Measurements from ENCODE around the gene GATAD2A. TPM values are rescaled to one million over a fixed set of nuclear protein-coding genes. Genes with fewer than 3 reads are reported as not detected.

Gene GATAD2A
- total and polyA plus RNA-seq, 9 of the 15 experiments (the other 6 are each of a cell fraction or from before 2014, with no cell fraction given) = 2.4 to 226 (median 44.2) TPM

DNA sequence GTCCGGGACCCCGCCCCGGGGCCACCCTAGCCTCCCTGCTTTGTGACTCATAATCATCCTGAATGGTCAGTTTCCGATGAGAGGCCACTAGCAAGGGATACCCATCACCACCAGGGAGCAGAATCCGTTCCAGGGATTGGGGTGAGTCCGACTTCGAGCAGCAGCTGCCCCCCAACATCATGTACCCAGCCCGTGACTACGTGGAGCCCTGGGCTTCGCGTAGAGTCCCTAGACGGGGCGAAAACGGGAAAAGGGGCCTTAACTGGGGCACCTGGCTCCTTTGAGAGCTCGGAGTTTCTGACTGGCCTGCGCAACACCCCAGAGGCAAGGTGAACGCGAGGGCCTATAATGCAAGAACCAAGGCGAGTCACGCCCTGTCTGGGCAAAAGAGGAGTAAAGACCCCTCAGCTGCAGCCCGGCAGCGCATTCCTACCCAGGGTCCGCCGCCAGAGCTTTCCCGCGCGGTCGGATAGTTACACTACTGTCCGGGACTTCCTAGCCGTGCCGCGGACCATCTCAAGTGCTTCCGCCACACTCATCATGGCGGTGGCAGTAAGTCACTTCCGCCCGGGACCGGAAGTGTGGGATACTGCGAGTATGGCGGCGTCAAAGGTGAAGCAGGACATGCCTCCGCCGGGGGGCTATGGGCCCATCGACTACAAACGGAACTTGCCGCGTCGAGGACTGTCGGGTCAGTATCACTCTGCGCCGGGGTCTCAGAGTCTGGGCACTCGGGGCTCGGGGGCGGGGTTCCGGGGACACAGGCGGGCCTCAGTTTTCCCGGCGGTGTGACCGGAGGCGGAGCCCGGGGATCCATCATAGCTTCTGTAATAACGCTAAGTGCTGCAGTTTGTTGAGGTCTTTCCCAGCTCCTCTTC, 110.4 kb downstream of the GATAD2A start, which contains the start of gene NDUFA13 (continued):
- TF ChIP-seq, protein P1, sequence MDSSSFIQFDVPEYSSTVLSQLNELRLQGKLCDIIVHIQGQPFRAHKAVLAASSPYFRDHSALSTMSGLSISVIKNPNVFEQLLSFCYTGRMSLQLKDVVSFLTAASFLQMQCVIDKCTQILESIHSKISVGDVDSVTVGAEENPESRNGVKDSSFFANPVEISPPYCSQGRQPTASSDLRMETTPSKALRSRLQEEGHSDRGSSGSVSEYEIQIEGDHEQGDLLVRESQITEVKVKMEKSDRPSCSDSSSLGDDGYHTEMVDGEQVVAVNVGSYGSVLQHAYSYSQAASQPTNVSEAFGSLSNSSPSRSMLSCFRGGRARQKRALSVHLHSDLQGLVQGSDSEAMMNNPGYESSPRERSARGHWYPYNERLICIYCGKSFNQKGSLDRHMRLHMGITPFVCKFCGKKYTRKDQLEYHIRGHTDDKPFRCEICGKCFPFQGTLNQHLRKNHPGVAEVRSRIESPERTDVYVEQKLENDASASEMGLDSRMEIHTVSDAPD (CRISPR knock-in tag; IDR thresholded peaks at IDR 0.05) = no peak
- TF ChIP-seq TCF3 (CRISPR knock-in tag; IDR thresholded peaks at IDR 0.05) (peak; percentile 19; the same call in 1 of the 2 replicates), NR2C1 (IDR thresholded peaks at IDR 0.05) (peak; percentile 94), NR2C1 (tag; IDR thresholded peaks at IDR 0.05) (peak; percentile 96), MCM3 (IDR thresholded peaks at IDR 0.05) (no peak), ETV6 (IDR thresholded peaks at IDR 0.05; ENCODE audit: borderline replicate concordance in 1 of 2, low read depth in 2 of 2, low read length in 1 of 2) (no peak; a peak in 1 of 4 replicates), ETV6 (CRISPR knock-in tag; IDR thresholded peaks at IDR 0.05; ENCODE audit: borderline replicate concordance) (no peak), ZNF347 (CRISPR knock-in tag; IDR thresholded peaks at IDR 0.05; ENCODE audit: low read depth) (no peak), HMG20B (CRISPR knock-in tag; IDR thresholded peaks at IDR 0.05) (no peak), SLC30A9 (CRISPR knock-in tag; IDR thresholded peaks at IDR 0.05) (no peak), FOXA3 (CRISPR knock-in tag; conservative IDR thresholded peaks at IDR 0.05 in 1 of 2, IDR thresholded peaks at IDR 0.05 in 1 of 2) (no peak), PHTF2 (CRISPR knock-in tag; IDR thresholded peaks at IDR 0.05) (no peak), HMG20A (CRISPR knock-in tag; conservative IDR thresholded peaks at IDR 0.05) (no peak), OTX1 (CRISPR knock-in tag; IDR thresholded peaks at IDR 0.05) (no peak), SAP30 (IDR thresholded peaks at IDR 0.05; ENCODE audit: borderline replicate concordance, insufficient read depth, low read depth, low read length, poor library complexity, severe bottlenecking) (peak; percentile 89), RBM34 (IDR thresholded peaks at IDR 0.05; ENCODE audit: borderline replicate concordance, insufficient read depth, low read length) (no peak), FOS (IDR thresholded peaks at IDR 0.05; ENCODE audit: extremely low read depth, insufficient read length) (no peak), RB1 (IDR thresholded peaks at IDR 0.05; ENCODE audit: low read depth) (peak; percentile 82)
- TF ChIP-seq, protein P2, sequence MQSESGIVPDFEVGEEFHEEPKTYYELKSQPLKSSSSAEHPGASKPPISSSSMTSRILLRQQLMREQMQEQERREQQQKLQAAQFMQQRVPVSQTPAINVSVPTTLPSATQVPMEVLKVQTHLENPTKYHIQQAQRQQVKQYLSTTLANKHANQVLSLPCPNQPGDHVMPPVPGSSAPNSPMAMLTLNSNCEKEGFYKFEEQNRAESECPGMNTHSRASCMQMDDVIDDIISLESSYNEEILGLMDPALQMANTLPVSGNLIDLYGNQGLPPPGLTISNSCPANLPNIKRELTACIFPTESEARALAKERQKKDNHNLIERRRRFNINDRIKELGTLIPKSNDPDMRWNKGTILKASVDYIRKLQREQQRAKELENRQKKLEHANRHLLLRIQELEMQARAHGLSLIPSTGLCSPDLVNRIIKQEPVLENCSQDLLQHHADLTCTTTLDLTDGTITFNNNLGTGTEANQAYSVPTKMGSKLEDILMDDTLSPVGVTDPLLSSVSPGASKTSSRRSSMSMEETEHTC (IDR thresholded peaks at IDR 0.05) = no peak
- TF ChIP-seq, protein P3, sequence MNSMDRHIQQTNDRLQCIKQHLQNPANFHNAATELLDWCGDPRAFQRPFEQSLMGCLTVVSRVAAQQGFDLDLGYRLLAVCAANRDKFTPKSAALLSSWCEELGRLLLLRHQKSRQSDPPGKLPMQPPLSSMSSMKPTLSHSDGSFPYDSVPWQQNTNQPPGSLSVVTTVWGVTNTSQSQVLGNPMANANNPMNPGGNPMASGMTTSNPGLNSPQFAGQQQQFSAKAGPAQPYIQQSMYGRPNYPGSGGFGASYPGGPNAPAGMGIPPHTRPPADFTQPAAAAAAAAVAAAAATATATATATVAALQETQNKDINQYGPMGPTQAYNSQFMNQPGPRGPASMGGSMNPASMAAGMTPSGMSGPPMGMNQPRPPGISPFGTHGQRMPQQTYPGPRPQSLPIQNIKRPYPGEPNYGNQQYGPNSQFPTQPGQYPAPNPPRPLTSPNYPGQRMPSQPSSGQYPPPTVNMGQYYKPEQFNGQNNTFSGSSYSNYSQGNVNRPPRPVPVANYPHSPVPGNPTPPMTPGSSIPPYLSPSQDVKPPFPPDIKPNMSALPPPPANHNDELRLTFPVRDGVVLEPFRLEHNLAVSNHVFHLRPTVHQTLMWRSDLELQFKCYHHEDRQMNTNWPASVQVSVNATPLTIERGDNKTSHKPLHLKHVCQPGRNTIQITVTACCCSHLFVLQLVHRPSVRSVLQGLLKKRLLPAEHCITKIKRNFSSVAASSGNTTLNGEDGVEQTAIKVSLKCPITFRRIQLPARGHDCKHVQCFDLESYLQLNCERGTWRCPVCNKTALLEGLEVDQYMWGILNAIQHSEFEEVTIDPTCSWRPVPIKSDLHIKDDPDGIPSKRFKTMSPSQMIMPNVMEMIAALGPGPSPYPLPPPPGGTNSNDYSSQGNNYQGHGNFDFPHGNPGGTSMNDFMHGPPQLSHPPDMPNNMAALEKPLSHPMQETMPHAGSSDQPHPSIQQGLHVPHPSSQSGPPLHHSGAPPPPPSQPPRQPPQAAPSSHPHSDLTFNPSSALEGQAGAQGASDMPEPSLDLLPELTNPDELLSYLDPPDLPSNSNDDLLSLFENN (IDR thresholded peaks at IDR 0.05; ENCODE audit: low read depth in 2 of 2, low read length in 2 of 2) = peak in 1 of 2 experiments; percentile 60; a peak in 1 of 4 replicates
- TF ChIP-seq, protein P4, sequence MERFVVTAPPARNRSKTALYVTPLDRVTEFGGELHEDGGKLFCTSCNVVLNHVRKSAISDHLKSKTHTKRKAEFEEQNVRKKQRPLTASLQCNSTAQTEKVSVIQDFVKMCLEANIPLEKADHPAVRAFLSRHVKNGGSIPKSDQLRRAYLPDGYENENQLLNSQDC (CRISPR knock-in tag; IDR thresholded peaks at IDR 0.05) = no peak
